HL-60 (cell line): ENCODE measurements around the gene MSLN.
A peak's percentile ranks its signal among the peaks of the same experiment; 100 is the strongest.

Source experiments
- DNase-seq, 2 experiments: peaks; one replicate each; pipeline ENCODE4 v3.0.0-alpha.2; 2010 to 2020; ENCODE audit warnings: low read depth in 1 of 2, low spot score in 1 of 2
- H3K27ac ChIP-seq: fragments of 250-450 bp; sonication (Bioruptor Pico); replicated peaks from 2 replicates; pipeline ENCODE4 v1.5.1; 2020; ENCODE audit warnings: mild to moderate bottlenecking, moderate library complexity
- H3K27me3 ChIP-seq: fragments of 250-450 bp; sonication (Bioruptor Pico); 2 replicates; pipeline ENCODE4 v1.5.1; 2021; ENCODE audit warnings: mild to moderate bottlenecking, moderate library complexity; ENCODE audit not compliant: insufficient read depth, poor library complexity, severe bottlenecking
- H3K4me3 ChIP-seq: replicated peaks from 2 replicates; pipeline ENCODE4 v1.5.1; 2011; ENCODE audit warnings: mild to moderate bottlenecking, control low read depth, low read length; ENCODE audit not compliant: insufficient read depth
- GABPA ChIP-seq: IDR thresholded peaks from 2 replicates; pipeline ENCODE4 v1.6.1; 2012; ENCODE audit warnings: low read depth
- POLR2AphosphoS5 ChIP-seq: IDR thresholded peaks from 2 replicates; pipeline ENCODE4 v1.6.1; 2012; ENCODE audit warnings: low read depth
- SPI1 ChIP-seq: IDR thresholded peaks from 2 replicates; pipeline ENCODE4 v1.6.1; 2012; ENCODE audit warnings: low read depth, mild to moderate bottlenecking, borderline replicate concordance
- TF ChIP-seq, protein P1 (sequence below): IDR thresholded peaks from one replicate; pipeline ENCODE4 v1.5.1; 2011; ENCODE audit warnings: low read length, control low read depth, inconsistent platforms; ENCODE audit not compliant: insufficient read depth
- TF ChIP-seq, protein P2 (sequence below): IDR thresholded peaks from 2 replicates; pipeline ENCODE4 v1.6.1; 2012; ENCODE audit warnings: low read depth; ENCODE audit not compliant: insufficient replicate concordance

The MSLN gene

DNA sequence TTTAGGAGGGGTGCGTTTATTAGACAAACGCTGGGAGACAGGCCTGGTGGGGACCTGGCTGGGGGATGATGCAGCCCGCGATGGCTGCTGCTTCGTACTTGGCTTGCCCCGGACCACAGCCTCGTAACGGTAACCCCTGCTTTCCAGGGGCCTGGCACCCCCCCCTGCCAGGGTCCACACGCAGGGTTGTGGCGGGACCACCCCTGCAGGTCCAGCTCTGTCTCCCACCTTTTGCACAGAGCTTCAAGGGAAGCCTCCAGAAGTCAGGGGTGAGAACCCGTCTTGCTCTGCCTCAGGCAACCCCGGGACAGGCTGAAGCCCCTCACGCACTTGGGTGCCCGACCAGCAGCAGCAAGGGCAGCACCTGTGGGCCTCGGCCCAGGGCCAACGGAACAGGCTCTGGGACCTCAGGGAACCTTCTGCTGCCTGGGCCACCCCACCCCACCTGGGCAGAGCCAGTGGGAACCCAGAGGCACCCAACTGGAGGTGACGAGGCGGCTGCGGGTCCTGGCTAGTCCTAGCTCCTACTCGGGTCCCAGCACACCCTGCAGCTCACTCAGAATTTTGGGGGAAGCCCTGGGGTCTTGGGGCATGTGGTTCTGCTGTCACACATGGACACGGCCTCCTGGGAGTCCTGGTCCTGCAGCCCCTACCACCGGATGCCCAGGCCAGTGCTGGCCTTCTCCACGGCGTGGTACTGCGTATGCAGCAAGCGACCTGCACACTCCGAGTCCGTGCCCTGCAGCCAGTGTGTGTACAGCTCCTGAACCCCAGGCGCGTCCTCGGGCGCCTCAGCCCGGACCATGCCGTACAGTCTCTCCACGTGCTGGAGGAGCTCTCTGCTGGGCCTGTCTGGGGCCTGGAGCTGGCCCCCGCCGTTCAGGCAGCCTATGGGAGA, 30.5 kb upstream of the MSLN start:
- Histone ChIP-seq H3K4me3 (no peak overlapping the region), H3K27me3 (no peaks in the 10 kb centered on the region), H3K27ac (no peak overlapping the region)
- TF ChIP-seq, protein P1, sequence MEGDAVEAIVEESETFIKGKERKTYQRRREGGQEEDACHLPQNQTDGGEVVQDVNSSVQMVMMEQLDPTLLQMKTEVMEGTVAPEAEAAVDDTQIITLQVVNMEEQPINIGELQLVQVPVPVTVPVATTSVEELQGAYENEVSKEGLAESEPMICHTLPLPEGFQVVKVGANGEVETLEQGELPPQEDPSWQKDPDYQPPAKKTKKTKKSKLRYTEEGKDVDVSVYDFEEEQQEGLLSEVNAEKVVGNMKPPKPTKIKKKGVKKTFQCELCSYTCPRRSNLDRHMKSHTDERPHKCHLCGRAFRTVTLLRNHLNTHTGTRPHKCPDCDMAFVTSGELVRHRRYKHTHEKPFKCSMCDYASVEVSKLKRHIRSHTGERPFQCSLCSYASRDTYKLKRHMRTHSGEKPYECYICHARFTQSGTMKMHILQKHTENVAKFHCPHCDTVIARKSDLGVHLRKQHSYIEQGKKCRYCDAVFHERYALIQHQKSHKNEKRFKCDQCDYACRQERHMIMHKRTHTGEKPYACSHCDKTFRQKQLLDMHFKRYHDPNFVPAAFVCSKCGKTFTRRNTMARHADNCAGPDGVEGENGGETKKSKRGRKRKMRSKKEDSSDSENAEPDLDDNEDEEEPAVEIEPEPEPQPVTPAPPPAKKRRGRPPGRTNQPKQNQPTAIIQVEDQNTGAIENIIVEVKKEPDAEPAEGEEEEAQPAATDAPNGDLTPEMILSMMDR, result no peak
- TF ChIP-seq SPI1, result no peak
- no peak for TF ChIP-seq GABPA
- TF ChIP-seq, protein P2, sequence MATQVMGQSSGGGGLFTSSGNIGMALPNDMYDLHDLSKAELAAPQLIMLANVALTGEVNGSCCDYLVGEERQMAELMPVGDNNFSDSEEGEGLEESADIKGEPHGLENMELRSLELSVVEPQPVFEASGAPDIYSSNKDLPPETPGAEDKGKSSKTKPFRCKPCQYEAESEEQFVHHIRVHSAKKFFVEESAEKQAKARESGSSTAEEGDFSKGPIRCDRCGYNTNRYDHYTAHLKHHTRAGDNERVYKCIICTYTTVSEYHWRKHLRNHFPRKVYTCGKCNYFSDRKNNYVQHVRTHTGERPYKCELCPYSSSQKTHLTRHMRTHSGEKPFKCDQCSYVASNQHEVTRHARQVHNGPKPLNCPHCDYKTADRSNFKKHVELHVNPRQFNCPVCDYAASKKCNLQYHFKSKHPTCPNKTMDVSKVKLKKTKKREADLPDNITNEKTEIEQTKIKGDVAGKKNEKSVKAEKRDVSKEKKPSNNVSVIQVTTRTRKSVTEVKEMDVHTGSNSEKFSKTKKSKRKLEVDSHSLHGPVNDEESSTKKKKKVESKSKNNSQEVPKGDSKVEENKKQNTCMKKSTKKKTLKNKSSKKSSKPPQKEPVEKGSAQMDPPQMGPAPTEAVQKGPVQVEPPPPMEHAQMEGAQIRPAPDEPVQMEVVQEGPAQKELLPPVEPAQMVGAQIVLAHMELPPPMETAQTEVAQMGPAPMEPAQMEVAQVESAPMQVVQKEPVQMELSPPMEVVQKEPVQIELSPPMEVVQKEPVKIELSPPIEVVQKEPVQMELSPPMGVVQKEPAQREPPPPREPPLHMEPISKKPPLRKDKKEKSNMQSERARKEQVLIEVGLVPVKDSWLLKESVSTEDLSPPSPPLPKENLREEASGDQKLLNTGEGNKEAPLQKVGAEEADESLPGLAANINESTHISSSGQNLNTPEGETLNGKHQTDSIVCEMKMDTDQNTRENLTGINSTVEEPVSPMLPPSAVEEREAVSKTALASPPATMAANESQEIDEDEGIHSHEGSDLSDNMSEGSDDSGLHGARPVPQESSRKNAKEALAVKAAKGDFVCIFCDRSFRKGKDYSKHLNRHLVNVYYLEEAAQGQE, result no peak
- TF ChIP-seq POLR2AphosphoS5, result no peak; the same call in 1 of the 2 replicates
- DNase-seq, result no peak

DNA sequence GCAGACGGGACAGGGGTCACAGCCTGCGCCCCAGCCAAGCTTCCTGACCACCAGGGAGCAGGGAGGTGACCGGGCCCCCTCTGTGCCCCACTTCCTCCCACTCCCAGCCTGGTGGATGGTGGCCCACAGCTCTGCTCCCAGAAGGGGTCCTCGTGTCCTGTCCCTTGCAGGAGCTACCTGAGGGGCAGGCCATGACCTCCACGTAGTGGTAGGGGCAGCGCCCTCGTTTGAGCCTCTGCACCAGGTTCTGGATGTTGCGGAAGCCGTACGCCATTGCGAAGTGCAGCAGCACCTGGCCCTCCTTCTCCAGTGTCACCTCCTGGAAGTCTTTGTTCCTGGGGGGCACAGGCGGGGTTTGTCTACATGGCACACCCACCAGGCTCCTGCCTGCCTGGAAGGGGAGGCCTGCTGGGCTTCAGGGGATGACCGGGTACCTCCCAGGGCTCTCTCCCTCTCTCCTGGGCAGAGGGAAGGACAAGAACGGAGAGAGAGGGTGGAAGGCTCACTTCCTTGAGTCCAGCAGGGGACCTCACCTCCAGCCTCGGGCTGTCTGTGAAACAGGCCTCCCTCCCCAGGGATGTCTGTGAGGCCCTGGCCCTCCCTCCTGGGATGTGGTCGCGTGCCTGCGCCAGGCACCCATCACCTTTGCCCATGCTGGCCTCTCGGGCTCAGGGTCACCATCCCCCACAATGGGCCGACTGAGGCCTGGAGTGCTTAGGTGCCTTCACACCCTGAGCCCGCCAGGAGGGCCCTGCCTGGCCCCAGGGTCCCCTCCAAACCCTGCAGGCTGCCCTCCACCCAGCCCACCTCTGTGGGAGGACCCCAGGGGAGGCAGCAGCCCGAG, 29.6 kb upstream of the MSLN start:
- no peak overlapping the region for H3K4me3 ChIP-seq
- H3K27ac ChIP-seq, result no peak overlapping the region
- TF ChIP-seq, protein P1, result no peak
- no peak for TF ChIP-seq SPI1
- TF ChIP-seq GABPA, result no peak
- peak; percentile 7; the same call in 1 of the 2 replicates for TF ChIP-seq POLR2AphosphoS5
- TF ChIP-seq, protein P2, result no peak
- H3K27me3 ChIP-seq, result no peaks in the 10 kb centered on the region
- DNase-seq, result no peak

DNA sequence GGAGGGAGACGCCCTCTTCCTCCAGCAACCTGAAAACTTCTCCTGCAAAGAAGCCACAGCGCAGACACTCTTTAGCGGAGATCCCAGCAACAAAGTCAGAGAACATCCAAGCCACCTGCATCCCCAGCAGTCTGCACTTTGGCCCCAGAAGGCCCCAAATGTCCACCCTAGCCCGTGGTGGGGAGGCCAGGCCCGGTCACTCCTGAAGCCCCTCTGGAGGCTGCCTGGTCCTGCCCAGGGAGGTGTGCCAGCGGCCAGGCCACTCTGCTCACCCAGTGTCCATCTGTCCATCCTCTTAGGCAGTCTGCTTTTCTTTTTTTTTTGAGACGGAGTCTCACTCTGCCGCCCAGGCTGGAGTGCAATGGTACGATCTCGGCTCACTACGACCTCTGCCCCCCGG, 28.2 kb upstream of the MSLN start:
- no peak for DNase-seq
- TF ChIP-seq SPI1, result no peak
- TF ChIP-seq GABPA, result no peak
- TF ChIP-seq, protein P1, result no peak
- no peak for TF ChIP-seq POLR2AphosphoS5
- TF ChIP-seq, protein P2, result no peak
- Histone ChIP-seq H3K27ac (no peak overlapping the region), H3K27me3 (no peaks in the 10 kb centered on the region), H3K4me3 (no peak overlapping the region)
